HG02938 (cell line): ENCODE measurements around the gene SLC5A2.
"Not testable (repeated sequence)": the region's sequence is repeated elsewhere in the genome, so short reads cannot be mapped to it uniquely, and the experiment has no call there.

ENCODE experiments used
- ATAC-seq: cut with Tn5 transposase; IDR thresholded peaks from one replicate; pipeline ENCODE4 v1.9.1; 2021; ENCODE audit warnings: mild to moderate bottlenecking, moderate library complexity; ENCODE audit not compliant: unreplicated experiment

The SLC5A2 gene

GRCh38 chr16:31474773-31475738 lies 7.9 kb upstream of the SLC5A2 start:
- no peak for ATAC-seq

- no peak for ATAC-seq
These were observed 7.0 kb upstream of the SLC5A2 start for GRCh38 chr16:31475946-31476302.

- no peak for ATAC-seq
These were observed 6.4 kb upstream of the SLC5A2 start for GRCh38 chr16:31476303-31477219.

- ATAC-seq: no peak
These were observed 5.4 kb upstream of the SLC5A2 start for GRCh38 chr16:31477220-31478216.

- no peak for ATAC-seq
These were observed 4.0 kb upstream of the SLC5A2 start for GRCh38 chr16:31478956-31479355.

- no peak for ATAC-seq
These were observed 3.2 kb upstream of the SLC5A2 start for GRCh38 chr16:31479751-31480150.

GRCh38 chr16:31480851-31481536 lies 1.9 kb upstream of the SLC5A2 start:
- ATAC-seq: no peak

GRCh38 chr16:31484048-31484447 lies 1.1 kb downstream of the SLC5A2 start:
- ATAC-seq: not testable (repeated sequence)

- ATAC-seq: no peak
These were observed 1.7 kb downstream of the SLC5A2 start for GRCh38 chr16:31484491-31485171.

- ATAC-seq: no peak
These were observed 2.6 kb downstream of the SLC5A2 start for GRCh38 chr16:31485571-31485970.

- no peak for ATAC-seq
These were observed 3.1 kb downstream of the SLC5A2 start for GRCh38 chr16:31486045-31486444.

- ATAC-seq: no peak
These were observed 4.3 kb downstream of the SLC5A2 start for GRCh38 chr16:31487071-31487719.

- peak; percentile 66 for ATAC-seq
These were observed 5.0 kb downstream of the SLC5A2 start for GRCh38 chr16:31487720-31488467.

- ATAC-seq: no peak
These were observed 5.8 kb downstream of the SLC5A2 start for GRCh38 chr16:31488468-31489297.

- ATAC-seq: no peak
These were observed 6.3 kb downstream of the SLC5A2 start for GRCh38 chr16:31489298-31489564.

GRCh38 chr16:31489616-31490584 lies 7.0 kb downstream of the SLC5A2 start:
- ATAC-seq: no peak
